ENCODE data around the gene UVRAG. TPM values are rescaled to one million over a fixed set of nuclear protein-coding genes. Genes with fewer than 3 reads are reported as not detected.

UVRAG gene
- total RNA-seq, 2 donors from 2014 or later, result 10.9 to 31.0 TPM

- Histone ChIP-seq H3K4me3 (no peak overlapping the region), H3K36me3 (replicated peaks in 1 of 2; ENCODE audit: insufficient read depth in 1 of 2, low read depth in 2 of 2) (no peaks in the 10 kb centered on the region), H3K27ac (peak overlapping the region in 3 of 4 donors; percentile 34 to 58 (median 47)), H3K27me3 (no peaks in the 10 kb centered on the region), H3K9me3 (no peaks in the 10 kb centered on the region), H3K4me1 (peaks cover 36% of the 10 kb centered on the region)
- DNase-seq (no peak), ATAC-seq (no peak)
- intact Hi-C loops (cut with DNase I), result no loop called here
- 80 to 94% methylated on average over 7 to 14 of the region's 14 CpGs for WGBS, 2 donors
- no peak for TF ChIP-seq CTCF (IDR thresholded peaks at IDR 0.05)
- no peak for TF ChIP-seq POLR2A (IDR thresholded peaks at IDR 0.05)
Observed at GRCh38 chr11:76159303-76159937, 344.4 kb downstream of the UVRAG start.

GRCh38 chr11:76159983-76160661 lies 345.1 kb downstream of the UVRAG start:
- DNase-seq (peak; percentile 34 to 55 (median 52)), ATAC-seq (peak; percentile 79)
- 53 to 59% methylated on average over 10 to 14 of the region's 14 CpGs for WGBS, 2 donors
- TF ChIP-seq POLR2A (IDR thresholded peaks at IDR 0.05) (no peak), CTCF (IDR thresholded peaks at IDR 0.05) (no peak)
- H3K27ac ChIP-seq, result peak overlapping the region in 3 of 4 donors; percentile 34 to 58 (median 47)
- no peaks in the 10 kb centered on the region for H3K27me3 ChIP-seq
- H3K9me3 ChIP-seq, result no peaks in the 10 kb centered on the region
- peaks cover 36% of the 10 kb centered on the region for H3K4me1 ChIP-seq
- no peaks in the 10 kb centered on the region for H3K36me3 ChIP-seq (replicated peaks in 1 of 2; ENCODE audit: insufficient read depth in 1 of 2, low read depth in 2 of 2)
- H3K4me3 ChIP-seq, result no peak overlapping the region
- intact Hi-C loops (cut with DNase I), result no loop called here

DNA sequence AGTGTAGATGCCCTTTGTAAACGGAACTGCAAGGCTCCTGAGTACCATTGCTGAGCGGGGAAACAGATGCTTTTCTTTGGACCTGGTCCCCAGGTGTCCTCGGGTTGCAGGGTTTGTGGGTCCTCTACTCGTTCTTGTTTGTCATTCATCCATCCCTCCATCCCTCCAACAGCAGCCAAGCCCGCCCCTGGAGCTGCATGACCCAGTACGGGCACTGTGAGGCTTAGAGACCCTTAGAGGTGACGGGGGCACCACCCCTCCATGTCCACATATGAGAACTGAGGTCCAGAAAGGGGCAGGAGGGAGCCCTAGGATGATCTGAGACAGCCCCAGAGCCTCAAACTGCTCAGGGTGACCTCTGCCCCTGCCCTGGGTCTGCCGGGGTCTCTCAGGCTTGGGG lies 345.8 kb downstream of the UVRAG start:
- H3K9me3 ChIP-seq, result no peaks in the 10 kb centered on the region
- no peaks in the 10 kb centered on the region for H3K36me3 ChIP-seq (replicated peaks in 1 of 2; ENCODE audit: insufficient read depth in 1 of 2, low read depth in 2 of 2)
- H3K27me3 ChIP-seq, result no peaks in the 10 kb centered on the region
- no peak for ATAC-seq
- 77 to 85% methylated on average over 7 of the region's 8 CpGs for WGBS, 2 donors
- H3K27ac ChIP-seq, result peak overlapping the region in 3 of 4 donors; percentile 34 to 58 (median 47)
- H3K4me3 ChIP-seq, result no peak overlapping the region
- intact Hi-C loops (cut with DNase I), result no loop called here
- peaks cover 36% of the 10 kb centered on the region for H3K4me1 ChIP-seq
- DNase-seq, result no peak
- TF ChIP-seq CTCF (IDR thresholded peaks at IDR 0.05) (no peak), POLR2A (IDR thresholded peaks at IDR 0.05) (no peak)

DNA sequence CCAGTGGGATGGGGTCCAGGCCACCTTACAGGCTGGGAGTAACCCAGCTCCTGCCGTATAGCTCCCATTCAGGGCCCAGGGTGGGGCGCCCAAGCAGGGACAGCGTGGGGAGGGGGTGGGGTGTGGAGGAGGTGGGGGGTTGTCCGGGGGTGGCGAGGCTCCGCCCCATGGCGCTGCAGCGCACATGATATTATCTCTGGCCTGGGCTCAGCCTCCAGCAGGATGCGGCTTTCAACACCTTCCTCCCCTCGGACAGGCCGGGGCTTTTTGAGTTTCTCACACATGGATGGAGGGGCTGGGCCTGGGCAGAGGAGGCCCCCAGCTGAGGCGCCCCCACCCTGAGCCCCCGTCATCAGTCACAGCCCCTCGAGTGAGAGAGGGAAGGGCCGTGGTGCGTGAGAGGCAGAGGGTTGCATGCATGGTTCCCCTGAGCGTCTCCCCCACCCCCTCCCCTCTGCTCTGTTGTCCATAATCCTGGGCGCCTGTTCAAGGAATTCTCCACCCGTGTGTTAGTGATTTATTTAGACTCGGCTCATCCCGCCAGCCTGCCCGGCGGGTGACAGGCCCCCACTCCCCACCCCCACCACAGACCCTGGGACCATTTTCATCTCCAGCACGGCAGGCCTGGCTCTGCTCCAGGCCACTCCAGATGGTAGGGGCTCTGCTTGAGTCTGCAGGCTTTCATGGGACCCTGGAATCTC lies 346.4 kb downstream of the UVRAG start:
- Histone ChIP-seq H3K27me3 (no peaks in the 10 kb centered on the region), H3K27ac (peak overlapping the region in 1 of 4 donors; percentile 58), H3K4me1 (peaks cover 36% of the 10 kb centered on the region), H3K9me3 (no peaks in the 10 kb centered on the region), H3K36me3 (replicated peaks in 1 of 2; ENCODE audit: insufficient read depth in 1 of 2, low read depth in 2 of 2) (no peaks in the 10 kb centered on the region), H3K4me3 (no peak overlapping the region)
- intact Hi-C loops (cut with DNase I), result no loop called here
- WGBS, 2 donors, result 39 to 40% methylated on average over 11 to 18 of the region's 24 CpGs
- peak; percentile 26 for ATAC-seq
- no peak for TF ChIP-seq CTCF (IDR thresholded peaks at IDR 0.05)
- no peak for TF ChIP-seq POLR2A (IDR thresholded peaks at IDR 0.05)
- DNase-seq, result no peak
